Activated naive CD8-positive, alpha-beta T cell treated with anti-CD3 and anti-CD28 coated beads for 36 hours (primary cell): ENCODE measurements around the gene RAB11A. TPM values are rescaled to one million over a fixed set of nuclear protein-coding genes. Genes with fewer than 3 reads are reported as not detected.
A peak's percentile ranks its signal among the peaks of the same experiment; 100 is the strongest.

Experiments used
- DNase-seq: peaks from one replicate; pipeline ENCODE4 v3.0.0; 2021
- H3K27ac Mint-ChIP-seq: one replicate; pipeline ENCODE4 v1.8.0; 2022; ENCODE audit warnings: mild to moderate bottlenecking, moderate library complexity, mixed read lengths
- H3K27me3 Mint-ChIP-seq: one replicate; pipeline ENCODE4 v1.8.0; 2022; ENCODE audit warnings: mild to moderate bottlenecking, mixed read lengths
- H3K36me3 Mint-ChIP-seq: one replicate; pipeline ENCODE4 v1.8.0; 2021; ENCODE audit warnings: mild to moderate bottlenecking, mixed read lengths
- H3K4me1 Mint-ChIP-seq: one replicate; pipeline ENCODE4 v1.8.0; 2021; ENCODE audit warnings: mixed read lengths
- H3K4me3 Mint-ChIP-seq: one replicate; pipeline ENCODE4 v1.8.0; 2022; ENCODE audit warnings: mild to moderate bottlenecking, moderate library complexity, mixed read lengths
- H3K9me3 Mint-ChIP-seq: one replicate; pipeline ENCODE4 v1.8.0; 2022; ENCODE audit warnings: mixed read lengths
- total RNA-seq, 2 experiments: library from RNA; stranded (reverse); gene quantifications; one replicate each; pipeline ENCODE4 v1.2.3, GENCODE V29; 2021

Gene RAB11A
- total RNA-seq, 2 experiments from 2014 or later, result 129 to 130 TPM

DNA sequence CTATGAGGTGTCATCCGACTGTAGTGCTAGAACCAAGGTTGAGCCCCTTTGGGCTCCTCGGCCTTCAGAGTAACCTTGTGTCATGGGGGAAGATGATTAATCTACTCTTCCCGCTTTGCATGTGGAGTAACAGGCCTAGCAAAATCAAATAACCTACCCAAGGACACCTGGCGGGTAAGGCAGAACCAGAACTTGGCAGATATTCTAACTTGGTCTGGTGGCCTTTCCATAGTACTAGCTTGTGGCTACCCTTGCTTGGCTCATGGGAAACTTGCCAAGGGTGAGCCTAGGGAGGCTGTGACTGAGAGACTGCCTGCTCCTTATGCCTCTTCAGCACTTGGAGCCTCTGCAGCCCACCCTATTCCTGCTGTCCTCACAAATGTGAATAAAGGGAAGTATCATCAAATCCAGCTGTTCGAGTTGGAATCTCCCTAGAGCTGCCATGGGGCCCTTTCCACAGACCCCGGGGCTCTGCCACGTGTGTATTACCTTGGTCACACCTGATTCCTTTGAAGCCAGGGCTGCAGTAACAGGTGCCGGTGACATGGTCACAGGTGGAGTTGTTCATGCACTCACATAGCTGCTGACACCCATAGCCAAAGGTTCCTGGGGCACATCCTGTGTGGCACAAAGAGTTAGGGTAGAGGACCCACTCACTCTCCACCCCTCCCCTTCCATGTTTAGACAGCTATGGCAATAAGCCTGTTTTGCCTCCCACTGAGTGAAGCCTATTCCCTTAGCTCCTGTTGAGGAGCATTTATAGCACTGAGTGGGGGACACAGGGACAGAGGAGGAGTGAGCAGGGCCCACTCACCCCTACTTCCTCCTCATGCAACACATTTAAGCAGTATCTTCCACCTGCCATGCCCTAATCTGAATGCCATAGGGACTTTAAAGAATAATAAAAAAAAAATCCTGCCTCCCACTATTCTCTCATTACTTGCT is 46.0 kb downstream of the RAB11A start:
- no peak overlapping the region for H3K27ac Mint-ChIP-seq
- no peaks in the 10 kb centered on the region for H3K27me3 Mint-ChIP-seq
- peaks cover 21% of the 10 kb centered on the region for H3K4me1 Mint-ChIP-seq
- DNase-seq, result no peak
- H3K36me3 Mint-ChIP-seq, result no peaks in the 10 kb centered on the region
- no peaks in the 10 kb centered on the region for H3K9me3 Mint-ChIP-seq
- H3K4me3 Mint-ChIP-seq, result no peak overlapping the region

DNA sequence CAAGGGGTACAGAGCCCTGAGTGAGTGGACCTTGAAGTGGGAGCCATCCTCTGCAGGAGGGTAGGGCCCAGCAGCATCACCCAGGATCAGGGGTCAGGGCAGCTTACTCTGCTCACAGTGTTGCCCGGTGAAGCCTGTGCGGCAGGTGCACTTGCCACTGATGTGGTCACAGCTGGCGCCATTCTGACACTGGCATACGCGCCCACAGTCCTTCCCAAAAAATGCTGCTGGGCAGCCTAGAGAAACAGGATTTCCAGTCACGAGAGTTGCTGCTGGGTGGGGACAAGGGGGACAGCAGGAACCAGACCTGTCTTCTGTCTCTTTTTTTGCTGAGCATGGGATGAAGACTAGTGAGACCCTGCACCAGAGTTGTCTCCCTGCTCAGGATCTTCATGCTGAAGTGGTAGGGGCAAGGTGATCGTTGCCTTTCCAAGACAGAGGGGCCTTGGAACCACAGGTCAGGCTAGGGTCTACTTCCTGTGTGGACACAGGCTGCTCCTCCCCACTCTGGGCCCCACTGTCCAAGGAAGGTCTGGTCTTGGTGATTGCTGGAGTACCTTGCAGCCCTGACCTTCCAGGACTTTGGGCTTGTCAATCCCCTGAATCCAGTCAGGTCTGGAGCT is 46.9 kb downstream of the RAB11A start:
- peaks cover 24% of the 10 kb centered on the region for H3K4me1 Mint-ChIP-seq
- DNase-seq, result no peak
- no peak overlapping the region for H3K27ac Mint-ChIP-seq
- H3K4me3 Mint-ChIP-seq, result no peak overlapping the region
- H3K36me3 Mint-ChIP-seq, result no peaks in the 10 kb centered on the region
- no peaks in the 10 kb centered on the region for H3K9me3 Mint-ChIP-seq
- H3K27me3 Mint-ChIP-seq, result no peaks in the 10 kb centered on the region

DNA sequence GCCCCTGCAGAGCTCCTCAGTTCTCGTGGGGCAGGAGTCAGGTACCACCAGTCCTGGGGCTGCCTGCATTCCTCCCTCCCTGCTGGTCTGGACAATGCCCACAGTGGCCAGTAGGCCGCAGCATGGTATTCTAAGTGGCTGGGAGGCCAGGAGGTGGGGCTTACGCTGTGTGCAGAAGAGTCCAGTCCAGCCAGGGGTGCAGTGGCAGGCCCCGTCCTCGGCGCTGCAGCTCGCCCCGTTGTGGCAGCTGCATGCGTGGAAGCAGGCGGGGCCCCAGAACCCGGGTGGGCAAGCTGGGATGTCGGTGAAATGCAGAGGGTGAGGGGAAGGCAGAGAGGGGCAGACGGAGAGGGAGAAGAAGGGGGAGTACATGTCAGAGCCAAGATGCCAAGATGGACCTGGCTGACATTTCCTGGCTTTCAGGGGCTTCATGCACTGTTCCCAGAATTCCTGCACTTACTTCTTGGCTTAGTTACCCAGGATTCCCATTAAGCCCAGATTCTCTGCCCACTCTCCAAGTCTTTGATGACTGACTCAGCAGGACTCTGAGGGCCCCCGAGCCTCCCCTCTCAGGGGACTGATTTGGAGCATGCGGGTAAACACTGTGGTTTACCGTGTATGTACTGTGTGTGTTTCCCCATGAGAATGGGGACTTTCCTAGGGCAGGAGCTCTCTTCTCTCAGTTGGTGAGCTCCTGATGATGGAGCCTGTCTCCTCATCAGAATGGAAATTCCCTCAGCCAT is 47.5 kb downstream of the RAB11A start:
- no peaks in the 10 kb centered on the region for H3K9me3 Mint-ChIP-seq
- H3K27ac Mint-ChIP-seq, result peak overlapping the region; percentile 65
- H3K27me3 Mint-ChIP-seq, result no peaks in the 10 kb centered on the region
- no peak overlapping the region for H3K4me3 Mint-ChIP-seq
- no peaks in the 10 kb centered on the region for H3K36me3 Mint-ChIP-seq
- peak; percentile 57 for DNase-seq
- H3K4me1 Mint-ChIP-seq, result peaks cover 26% of the 10 kb centered on the region

DNA sequence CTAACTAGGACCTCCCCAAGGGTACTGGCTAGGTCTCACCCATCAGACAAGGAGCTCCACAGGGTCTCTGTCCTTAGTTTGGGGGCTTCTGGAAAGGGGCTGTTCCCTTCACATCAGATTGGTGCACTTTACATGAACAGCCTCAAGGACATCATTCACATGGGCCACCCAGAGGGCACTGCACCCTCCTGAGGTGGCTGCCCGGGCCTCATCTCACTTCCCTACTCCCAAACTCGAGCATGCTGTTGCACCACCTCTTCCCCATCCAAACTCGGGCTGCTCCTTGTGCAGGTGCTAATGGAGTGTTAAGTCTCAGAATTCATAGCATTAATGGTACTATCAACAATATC is 48.1 kb downstream of the RAB11A start:
- Mint-ChIP-seq H3K27me3 (no peaks in the 10 kb centered on the region), H3K4me3 (no peak overlapping the region), H3K4me1 (peaks cover 26% of the 10 kb centered on the region), H3K27ac (peak overlapping the region; percentile 65), H3K36me3 (no peaks in the 10 kb centered on the region), H3K9me3 (no peaks in the 10 kb centered on the region)
- DNase-seq, result no peak

DNA sequence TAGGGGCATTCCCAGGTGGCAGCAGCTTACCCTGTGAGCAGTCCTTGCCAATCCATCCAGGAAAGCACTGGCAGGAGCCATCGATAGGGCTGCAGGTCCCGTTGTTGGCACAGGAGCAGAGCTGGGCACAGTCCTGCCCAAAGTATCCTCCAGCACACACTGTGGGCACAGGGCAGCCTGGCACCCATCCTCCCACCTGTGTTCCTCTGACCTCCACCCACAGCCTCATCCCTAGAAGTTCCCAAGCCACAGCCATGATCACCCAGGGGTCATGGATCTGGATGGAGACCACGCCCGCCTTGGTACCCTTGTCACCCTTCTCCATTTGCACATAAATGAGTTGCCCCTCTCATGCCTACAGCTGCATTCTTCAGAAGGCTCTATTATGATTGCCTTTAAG is 48.6 kb downstream of the RAB11A start:
- H3K36me3 Mint-ChIP-seq, result no peaks in the 10 kb centered on the region
- DNase-seq, result no peak
- H3K4me3 Mint-ChIP-seq, result no peak overlapping the region
- H3K27ac Mint-ChIP-seq, result no peak overlapping the region
- H3K4me1 Mint-ChIP-seq, result peaks cover 26% of the 10 kb centered on the region
- no peaks in the 10 kb centered on the region for H3K27me3 Mint-ChIP-seq
- no peaks in the 10 kb centered on the region for H3K9me3 Mint-ChIP-seq

DNA sequence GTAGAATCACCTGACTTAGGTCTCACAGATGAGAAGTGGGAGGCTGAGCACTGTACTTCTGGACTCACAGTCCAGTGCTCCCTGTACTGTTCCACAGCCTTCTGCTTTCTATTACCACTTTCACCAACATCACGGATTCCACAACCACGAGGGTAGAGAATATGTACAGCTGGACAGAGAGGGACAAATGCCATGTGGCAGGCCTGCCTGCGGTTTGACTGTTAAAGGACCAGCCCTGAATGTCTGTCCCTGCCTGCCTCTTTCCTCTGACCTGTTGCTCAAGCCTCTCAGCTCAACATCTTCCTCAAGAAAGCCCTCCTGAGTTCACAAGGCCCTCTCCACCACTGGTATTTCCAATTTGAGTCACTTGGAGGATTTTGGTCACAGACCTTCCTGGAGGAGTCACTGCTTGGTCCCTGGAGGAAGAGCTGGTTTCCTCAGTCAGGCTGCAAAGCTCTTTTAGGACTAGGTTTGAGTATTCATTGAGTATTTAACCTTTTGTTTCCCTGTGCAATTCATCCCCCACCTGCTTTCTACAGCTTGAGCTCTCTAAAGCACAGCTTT is 49.1 kb downstream of the RAB11A start:
- peaks cover 26% of the 10 kb centered on the region for H3K4me1 Mint-ChIP-seq

DNA sequence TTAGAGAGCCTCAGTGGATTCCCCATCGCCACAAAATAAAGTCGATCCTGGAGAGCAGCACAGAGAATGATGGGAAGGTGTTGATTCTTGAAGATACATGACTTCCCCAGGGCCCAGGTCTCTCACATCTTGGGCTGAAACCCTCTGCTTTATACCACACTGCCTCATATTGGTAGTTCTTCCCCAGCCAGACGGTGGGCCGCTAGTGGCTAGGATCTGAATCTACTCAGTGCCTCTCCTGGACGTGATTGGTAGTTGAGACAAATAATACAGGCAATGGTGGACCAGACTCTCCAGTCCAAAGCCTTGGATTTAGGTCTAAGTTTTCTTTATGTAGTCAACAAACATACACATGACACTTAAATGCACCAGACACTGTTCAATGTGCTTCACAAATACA is 49.7 kb downstream of the RAB11A start:
- Mint-ChIP-seq H3K27ac (no peak overlapping the region), H3K36me3 (no peaks in the 10 kb centered on the region), H3K4me1 (peaks cover 26% of the 10 kb centered on the region), H3K4me3 (no peak overlapping the region), H3K27me3 (no peaks in the 10 kb centered on the region), H3K9me3 (no peaks in the 10 kb centered on the region)
- DNase-seq, result no peak

More for the DNA sequence above, 49.1 kb downstream of the RAB11A start:
- H3K36me3 Mint-ChIP-seq, result no peaks in the 10 kb centered on the region
- H3K27me3 Mint-ChIP-seq, result no peaks in the 10 kb centered on the region
- DNase-seq, result no peak
- H3K9me3 Mint-ChIP-seq, result no peaks in the 10 kb centered on the region
- H3K4me3 Mint-ChIP-seq, result no peak overlapping the region
- no peak overlapping the region for H3K27ac Mint-ChIP-seq

DNA sequence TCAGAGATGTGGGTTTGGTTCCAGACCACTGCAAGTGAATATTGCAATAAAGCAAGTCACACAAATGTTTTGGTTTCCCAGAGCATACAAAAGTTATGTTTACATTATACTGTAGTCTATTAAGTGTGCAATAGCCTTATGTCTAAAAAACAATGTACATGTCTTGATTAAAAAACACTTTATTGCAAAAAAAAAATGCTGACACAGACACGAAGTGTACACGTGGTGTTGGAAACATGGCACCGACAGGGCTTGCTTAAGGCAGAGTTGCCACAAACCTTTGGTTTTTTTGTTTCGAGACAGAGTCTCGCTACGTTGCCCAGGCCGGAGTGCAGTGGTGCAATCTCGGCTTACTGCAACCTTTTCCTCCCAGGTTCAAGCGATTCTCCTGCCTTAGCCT is 50.1 kb downstream of the RAB11A start:
- DNase-seq, result no peak
- Mint-ChIP-seq H3K4me1 (peaks cover 26% of the 10 kb centered on the region), H3K27me3 (no peaks in the 10 kb centered on the region), H3K4me3 (no peak overlapping the region), H3K36me3 (no peaks in the 10 kb centered on the region), H3K9me3 (no peaks in the 10 kb centered on the region), H3K27ac (no peak overlapping the region)

DNA sequence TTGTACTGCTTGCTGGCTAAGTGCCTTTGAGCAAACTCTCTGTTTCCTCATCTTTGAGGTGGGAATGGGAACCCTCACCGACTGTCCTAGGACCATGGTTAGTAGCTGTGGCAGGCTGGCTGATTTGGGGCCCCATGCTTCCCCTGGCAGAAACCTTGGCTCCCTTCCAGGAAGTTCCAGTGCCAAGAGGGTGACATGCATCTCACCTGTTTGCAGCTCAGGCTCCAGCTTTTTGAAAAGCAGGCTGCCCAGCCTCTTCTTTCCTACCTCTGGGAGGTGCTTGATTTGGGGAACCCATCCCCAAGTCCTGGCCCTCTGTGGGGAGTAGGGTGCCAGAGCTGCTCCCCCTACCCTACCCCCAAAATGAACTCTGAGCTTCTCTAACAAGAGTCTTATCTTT is 50.8 kb downstream of the RAB11A start:
- no peak overlapping the region for H3K4me3 Mint-ChIP-seq
- peaks cover 26% of the 10 kb centered on the region for H3K4me1 Mint-ChIP-seq
- DNase-seq, result no peak
- no peaks in the 10 kb centered on the region for H3K36me3 Mint-ChIP-seq
- no peaks in the 10 kb centered on the region for H3K27me3 Mint-ChIP-seq
- H3K9me3 Mint-ChIP-seq, result no peaks in the 10 kb centered on the region
- H3K27ac Mint-ChIP-seq, result no peak overlapping the region

DNA sequence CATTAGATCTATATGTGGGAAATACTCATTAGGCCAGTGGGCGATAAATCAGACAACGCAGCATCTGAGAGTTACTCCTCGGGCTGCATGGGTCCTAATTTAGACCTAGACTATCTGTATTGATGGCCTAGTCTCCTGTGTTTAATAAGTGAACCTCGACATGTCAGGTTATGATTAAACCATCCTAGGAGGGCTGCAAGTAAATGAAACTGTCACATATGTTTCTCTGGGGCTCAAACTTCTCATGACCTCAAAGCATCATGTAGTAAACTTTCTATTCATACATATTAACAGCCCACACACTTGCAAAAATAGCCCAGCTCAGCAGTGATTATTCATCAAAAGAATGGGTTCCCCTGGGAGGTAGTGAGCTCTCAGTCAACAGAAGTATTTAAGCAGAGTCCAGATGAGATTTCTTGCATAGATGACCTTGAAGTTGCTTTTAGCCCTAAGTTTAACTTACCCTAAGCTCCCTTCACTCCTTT is 51.6 kb downstream of the RAB11A start:
- H3K27me3 Mint-ChIP-seq, result no peaks in the 10 kb centered on the region
- DNase-seq, result no peak
- H3K27ac Mint-ChIP-seq, result no peak overlapping the region
- H3K4me1 Mint-ChIP-seq, result peaks cover 26% of the 10 kb centered on the region
- no peaks in the 10 kb centered on the region for H3K9me3 Mint-ChIP-seq
- H3K36me3 Mint-ChIP-seq, result no peaks in the 10 kb centered on the region
- no peak overlapping the region for H3K4me3 Mint-ChIP-seq

DNA sequence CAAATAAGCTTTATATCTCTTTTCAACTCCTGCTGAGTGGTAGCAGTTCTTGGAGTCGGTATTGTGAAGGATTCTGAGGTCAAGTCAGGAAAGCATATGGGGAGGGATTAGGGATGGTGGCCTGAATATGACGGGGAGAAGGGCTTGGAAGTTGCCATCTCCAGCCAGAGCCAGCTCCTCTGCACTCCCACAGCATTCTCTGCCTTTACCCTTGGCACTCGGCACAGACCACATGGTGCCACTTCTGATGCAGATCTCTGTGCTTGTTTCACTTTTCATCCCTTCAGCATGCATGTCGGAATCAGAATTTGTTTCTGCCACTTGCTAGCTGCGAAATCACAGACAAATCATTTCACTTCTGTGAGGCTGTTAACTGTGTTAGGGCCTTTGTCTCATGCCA is 52.5 kb downstream of the RAB11A start:
- no peaks in the 10 kb centered on the region for H3K9me3 Mint-ChIP-seq
- H3K27me3 Mint-ChIP-seq, result no peaks in the 10 kb centered on the region
- DNase-seq, result no peak
- no peaks in the 10 kb centered on the region for H3K36me3 Mint-ChIP-seq
- H3K4me1 Mint-ChIP-seq, result peaks cover 23% of the 10 kb centered on the region
- no peak overlapping the region for H3K27ac Mint-ChIP-seq
- H3K4me3 Mint-ChIP-seq, result no peak overlapping the region

DNA sequence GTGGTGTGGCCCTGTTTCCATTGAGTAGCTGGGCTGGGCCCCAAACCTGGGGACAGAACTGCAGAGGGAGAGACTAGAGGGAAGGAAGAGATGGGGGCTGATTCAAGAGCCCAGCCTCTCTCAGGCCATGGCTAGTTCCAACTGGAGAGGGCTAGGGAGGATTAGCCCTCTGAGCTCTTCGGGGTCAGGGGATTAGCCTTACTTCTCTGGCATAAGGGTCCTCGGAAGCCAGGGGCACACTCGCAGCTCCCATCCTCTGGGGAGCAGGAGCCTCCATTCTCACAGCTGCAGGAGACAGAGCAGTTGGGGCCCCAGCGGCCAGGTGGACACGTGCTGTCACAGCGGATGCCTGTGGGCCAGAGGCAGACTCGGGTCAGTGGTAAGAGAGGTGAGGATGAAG is 53.3 kb downstream of the RAB11A start:
- H3K9me3 Mint-ChIP-seq, result no peaks in the 10 kb centered on the region
- H3K27me3 Mint-ChIP-seq, result no peaks in the 10 kb centered on the region
- no peak for DNase-seq
- peaks cover 15% of the 10 kb centered on the region for H3K4me1 Mint-ChIP-seq
- no peaks in the 10 kb centered on the region for H3K36me3 Mint-ChIP-seq
- H3K4me3 Mint-ChIP-seq, result no peak overlapping the region
- no peak overlapping the region for H3K27ac Mint-ChIP-seq

DNA sequence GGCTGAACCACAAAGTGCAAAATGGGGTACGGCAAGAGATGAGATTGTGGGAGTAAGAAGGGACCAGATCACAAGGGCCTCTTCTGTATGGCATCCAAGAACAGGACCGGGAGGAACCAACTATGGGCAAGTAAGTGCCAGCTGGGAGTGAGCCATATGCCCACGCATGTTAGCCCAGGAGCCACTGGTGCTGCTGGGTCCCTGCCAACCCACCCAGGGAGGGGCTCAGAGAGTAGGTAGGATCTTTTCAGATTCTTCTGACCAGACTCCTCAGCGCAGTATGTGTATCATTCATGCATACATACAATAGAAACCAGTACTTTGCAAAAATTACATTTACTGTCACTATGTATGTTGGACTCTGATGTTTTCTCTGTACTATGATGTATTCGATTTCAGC is 54.0 kb downstream of the RAB11A start:
- no peak for DNase-seq
- no peak overlapping the region for H3K4me3 Mint-ChIP-seq
- H3K9me3 Mint-ChIP-seq, result no peaks in the 10 kb centered on the region
- no peaks in the 10 kb centered on the region for H3K27me3 Mint-ChIP-seq
- H3K36me3 Mint-ChIP-seq, result no peaks in the 10 kb centered on the region
- H3K4me1 Mint-ChIP-seq, result peaks cover 12% of the 10 kb centered on the region
- no peak overlapping the region for H3K27ac Mint-ChIP-seq

DNA sequence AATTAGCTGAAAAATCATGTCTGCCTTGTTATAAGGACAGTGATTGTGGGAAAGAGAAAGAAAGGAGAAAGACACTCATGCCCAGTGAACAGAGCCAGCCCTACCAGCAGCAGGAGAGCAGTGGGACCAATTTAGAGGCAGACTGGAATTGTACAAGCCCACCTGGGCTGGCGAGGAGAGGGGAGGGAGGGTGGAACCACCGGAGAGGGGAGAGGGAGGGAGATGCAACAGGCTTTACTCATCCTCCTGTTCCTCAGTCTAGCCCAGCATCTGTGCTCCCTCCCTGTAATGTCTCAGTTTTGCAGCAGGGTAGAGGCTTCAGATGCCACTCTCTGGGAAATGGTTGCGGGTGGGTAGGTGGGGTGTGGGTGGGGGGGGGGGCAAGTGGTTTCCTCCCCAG is 54.7 kb downstream of the RAB11A start:
- no peaks in the 10 kb centered on the region for H3K9me3 Mint-ChIP-seq
- no peak for DNase-seq
- no peaks in the 10 kb centered on the region for H3K27me3 Mint-ChIP-seq
- H3K27ac Mint-ChIP-seq, result no peak overlapping the region
- no peak overlapping the region for H3K4me3 Mint-ChIP-seq
- no peaks in the 10 kb centered on the region for H3K36me3 Mint-ChIP-seq
- H3K4me1 Mint-ChIP-seq, result peaks cover 6% of the 10 kb centered on the region

DNA sequence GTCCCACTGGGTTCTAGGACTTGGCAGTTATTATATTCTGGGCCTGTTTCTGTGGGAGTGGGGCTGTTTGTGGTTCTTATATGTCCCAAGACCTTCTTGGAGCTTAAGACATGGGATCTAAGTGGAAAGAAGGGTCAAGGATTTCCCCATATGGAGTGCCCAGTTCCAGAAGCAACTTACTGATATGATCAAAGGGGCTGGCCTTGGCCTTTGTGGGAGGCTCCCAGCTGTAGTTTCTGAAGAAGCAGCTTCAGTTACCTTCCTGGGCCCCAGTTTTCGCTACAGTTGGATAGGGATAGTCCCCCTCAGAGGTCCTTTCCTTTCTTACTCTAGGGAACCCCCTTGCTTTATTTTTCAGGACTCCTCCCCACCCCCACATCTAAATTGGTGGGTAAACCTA is 56.0 kb downstream of the RAB11A start:
- H3K9me3 Mint-ChIP-seq, result no peaks in the 10 kb centered on the region
- H3K36me3 Mint-ChIP-seq, result no peaks in the 10 kb centered on the region
- no peaks in the 10 kb centered on the region for H3K27me3 Mint-ChIP-seq
- no peak for DNase-seq
- H3K4me3 Mint-ChIP-seq, result no peak overlapping the region
- peaks cover 4% of the 10 kb centered on the region for H3K4me1 Mint-ChIP-seq
- no peak overlapping the region for H3K27ac Mint-ChIP-seq
